RWPE2 (cell line): ENCODE measurements around the gene CDHR1.

Source experiments
- ATAC-seq: fragments of 200-7000 bp; cut with Tn5 transposase; 3 replicates; pipeline ENCODE4 v1.9.1; 2021; ENCODE audit warnings: low read depth
- DNase-seq: peaks from one replicate; pipeline ENCODE4 v3.0.0-alpha.2; 2020; ENCODE audit warnings: low spot score
- H3K27ac ChIP-seq: fragments of 450-650 bp; 2 replicates; pipeline ENCODE4 v1.5.1; 2017; ENCODE audit warnings: mild to moderate bottlenecking; ENCODE audit not compliant: poor library complexity, severe bottlenecking
- H3K27me3 ChIP-seq: fragments of 250-450 bp; sonication (Bioruptor Pico); 2 replicates; pipeline ENCODE4 v1.5.1; 2021; ENCODE audit warnings: mild to moderate bottlenecking, moderate library complexity; ENCODE audit not compliant: insufficient read depth, poor library complexity, severe bottlenecking
- H3K36me3 ChIP-seq: fragments of 250-450 bp; sonication (Bioruptor Pico); 2 replicates; pipeline ENCODE4 v1.5.1; 2020; ENCODE audit warnings: low read depth, mild to moderate bottlenecking, moderate library complexity
- H3K4me1 ChIP-seq: fragments of 250-450 bp; sonication (Bioruptor Pico); 2 replicates; pipeline ENCODE4 v1.5.1; 2021; ENCODE audit warnings: mild to moderate bottlenecking, moderate library complexity; ENCODE audit not compliant: insufficient read depth, poor library complexity, severe bottlenecking
- H3K4me3 ChIP-seq: fragments of 250-450 bp; sonication (Bioruptor Pico); 2 replicates; pipeline ENCODE4 v1.5.1; 2021; ENCODE audit warnings: mild to moderate bottlenecking, moderate library complexity; ENCODE audit not compliant: severe bottlenecking
- H3K9me3 ChIP-seq: fragments of 250-450 bp; sonication (Bioruptor Pico); 2 replicates; pipeline ENCODE4 v1.5.1; 2021; ENCODE audit warnings: mild to moderate bottlenecking, moderate library complexity; ENCODE audit not compliant: severe bottlenecking
- TF ChIP-seq, protein P1 (sequence below): fragments of 450-650 bp; IDR thresholded peaks from one replicate; pipeline ENCODE4 v1.5.1; 2017; ENCODE audit warnings: mild to moderate bottlenecking, moderate library complexity; ENCODE audit not compliant: poor library complexity, severe bottlenecking

Gene CDHR1

DNA sequence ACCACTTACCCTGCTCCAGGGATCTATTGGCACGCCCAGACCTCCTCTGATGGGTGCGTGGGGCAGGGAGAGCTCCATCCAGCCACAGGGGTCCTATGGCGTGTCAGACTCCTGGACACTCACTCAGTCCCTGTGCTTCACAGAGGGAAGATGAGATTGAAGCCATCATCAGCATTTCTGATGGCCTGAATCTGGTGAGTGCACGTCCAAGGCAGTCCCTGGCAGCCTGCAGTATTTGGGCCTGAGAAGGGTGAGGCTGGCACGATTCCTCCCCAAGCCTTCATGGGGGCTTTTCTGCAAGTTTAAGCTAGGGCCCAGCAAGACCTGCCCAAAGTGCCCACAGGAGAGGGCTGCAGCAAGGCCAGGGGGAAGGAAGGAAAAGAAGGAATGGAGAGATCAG is 3.3 kb downstream of the CDHR1 start:
- no peak for ATAC-seq
- Histone ChIP-seq H3K4me3 (no peak overlapping the region), H3K27ac (no peak overlapping the region), H3K9me3 (no peaks in the 10 kb centered on the region), H3K27me3 (peaks cover 18% of the 10 kb centered on the region), H3K36me3 (no peaks in the 10 kb centered on the region), H3K4me1 (no peaks in the 10 kb centered on the region)
- TF ChIP-seq, protein P1, sequence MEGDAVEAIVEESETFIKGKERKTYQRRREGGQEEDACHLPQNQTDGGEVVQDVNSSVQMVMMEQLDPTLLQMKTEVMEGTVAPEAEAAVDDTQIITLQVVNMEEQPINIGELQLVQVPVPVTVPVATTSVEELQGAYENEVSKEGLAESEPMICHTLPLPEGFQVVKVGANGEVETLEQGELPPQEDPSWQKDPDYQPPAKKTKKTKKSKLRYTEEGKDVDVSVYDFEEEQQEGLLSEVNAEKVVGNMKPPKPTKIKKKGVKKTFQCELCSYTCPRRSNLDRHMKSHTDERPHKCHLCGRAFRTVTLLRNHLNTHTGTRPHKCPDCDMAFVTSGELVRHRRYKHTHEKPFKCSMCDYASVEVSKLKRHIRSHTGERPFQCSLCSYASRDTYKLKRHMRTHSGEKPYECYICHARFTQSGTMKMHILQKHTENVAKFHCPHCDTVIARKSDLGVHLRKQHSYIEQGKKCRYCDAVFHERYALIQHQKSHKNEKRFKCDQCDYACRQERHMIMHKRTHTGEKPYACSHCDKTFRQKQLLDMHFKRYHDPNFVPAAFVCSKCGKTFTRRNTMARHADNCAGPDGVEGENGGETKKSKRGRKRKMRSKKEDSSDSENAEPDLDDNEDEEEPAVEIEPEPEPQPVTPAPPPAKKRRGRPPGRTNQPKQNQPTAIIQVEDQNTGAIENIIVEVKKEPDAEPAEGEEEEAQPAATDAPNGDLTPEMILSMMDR, result no peak
- DNase-seq, result no peak

DNA sequence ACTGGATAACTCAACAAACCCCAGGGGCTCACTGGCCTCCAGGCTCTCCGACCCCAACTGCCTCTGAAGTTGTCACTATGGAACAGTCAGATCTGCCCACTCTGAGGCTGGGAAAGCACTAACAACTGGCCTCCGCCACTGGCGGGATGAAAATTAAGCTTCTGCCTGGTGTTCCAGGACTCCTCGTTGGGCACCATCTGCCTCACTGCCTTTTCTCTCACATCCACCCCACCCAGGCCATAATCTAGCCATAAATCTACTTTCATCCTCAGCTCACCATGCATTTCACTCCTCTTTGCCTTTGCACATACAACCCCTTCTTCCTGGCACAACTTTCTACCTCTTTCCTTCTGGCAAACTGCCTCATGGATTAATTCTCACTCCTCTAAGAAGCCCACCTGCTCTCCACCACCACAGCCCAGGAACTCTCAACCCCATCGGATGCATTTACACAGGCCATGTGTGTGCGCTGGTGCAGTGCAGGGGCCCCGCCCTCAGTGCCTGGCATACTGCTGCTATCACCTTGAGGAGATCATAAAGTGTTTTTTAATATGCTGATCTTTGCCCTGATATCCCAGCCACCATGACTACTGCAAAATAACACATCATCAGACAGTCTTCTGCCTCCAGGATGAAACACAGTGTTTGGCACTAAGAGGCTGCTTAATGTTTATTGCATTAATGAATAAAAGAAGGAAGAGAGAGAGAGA is 4.0 kb downstream of the CDHR1 start:
- ATAC-seq (no peak), DNase-seq (no peak)
- Histone ChIP-seq H3K27ac (no peak overlapping the region), H3K27me3 (peaks cover 18% of the 10 kb centered on the region), H3K9me3 (no peaks in the 10 kb centered on the region), H3K4me3 (no peak overlapping the region), H3K4me1 (no peaks in the 10 kb centered on the region), H3K36me3 (no peaks in the 10 kb centered on the region)
- TF ChIP-seq, protein P1, result no peak

DNA sequence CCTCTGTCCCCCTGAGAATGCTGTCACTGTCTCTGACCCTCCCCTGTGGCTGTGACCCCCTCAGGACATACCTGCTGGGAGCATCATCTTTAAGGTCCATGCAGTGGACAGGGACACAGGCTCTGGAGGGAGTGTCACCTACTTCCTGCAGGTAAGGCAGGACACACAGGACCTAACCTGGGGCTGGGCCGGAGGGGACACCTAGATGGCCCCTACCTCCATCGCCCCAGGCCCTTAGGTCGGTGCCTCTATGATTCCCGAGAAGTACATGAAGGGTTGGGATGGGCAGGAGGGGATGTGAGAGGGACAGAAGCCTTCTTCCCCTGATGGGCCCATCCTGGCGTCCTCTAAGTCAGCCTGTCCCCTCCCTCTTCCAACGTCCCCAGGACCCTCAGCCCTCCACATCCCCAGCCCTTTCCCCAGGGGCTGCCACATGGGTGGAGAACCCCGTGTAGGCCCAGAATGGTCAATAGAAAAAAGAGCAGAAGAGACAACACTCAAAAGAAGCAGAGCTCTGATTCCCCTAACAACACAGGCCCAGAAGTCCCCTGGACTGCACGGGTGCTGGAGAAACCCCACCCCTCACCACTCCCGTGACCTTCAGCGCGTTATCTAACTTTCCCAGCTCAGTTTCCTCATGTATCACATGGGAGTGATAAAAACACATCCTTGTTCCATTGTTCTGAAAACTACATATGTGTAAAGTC is 6.4 kb downstream of the CDHR1 start:
- ATAC-seq (no peak), DNase-seq (no peak)
- TF ChIP-seq, protein P1, result no peak
- Histone ChIP-seq H3K36me3 (no peaks in the 10 kb centered on the region), H3K27me3 (no peaks in the 10 kb centered on the region), H3K4me3 (no peak overlapping the region), H3K27ac (no peak overlapping the region), H3K4me1 (no peaks in the 10 kb centered on the region), H3K9me3 (no peaks in the 10 kb centered on the region)

DNA sequence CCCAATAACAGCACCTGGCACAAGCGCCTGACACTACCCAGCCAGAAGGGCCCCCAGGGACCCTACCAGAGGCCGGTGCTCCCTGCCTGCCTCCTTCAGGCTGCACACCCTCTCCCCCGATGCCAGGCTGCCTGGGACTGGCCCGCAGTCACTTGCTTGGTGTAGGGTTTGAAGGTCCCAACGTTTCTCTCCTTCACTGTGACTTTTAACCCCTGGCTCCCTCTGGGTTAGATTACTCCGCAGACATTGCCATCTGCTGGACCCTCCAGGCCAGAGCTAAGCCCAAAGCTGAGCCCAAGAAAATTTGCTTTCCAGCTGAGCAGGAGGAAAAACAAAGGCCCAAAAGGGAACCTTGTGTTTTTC is 6.9 kb downstream of the CDHR1 start:
- no peaks in the 10 kb centered on the region for H3K4me1 ChIP-seq
- H3K27me3 ChIP-seq, result no peaks in the 10 kb centered on the region

More for the DNA sequence above, 6.9 kb downstream of the CDHR1 start:
- no peaks in the 10 kb centered on the region for H3K36me3 ChIP-seq
- TF ChIP-seq, protein P1, result no peak
- H3K4me3 ChIP-seq, result no peak overlapping the region
- H3K27ac ChIP-seq, result no peak overlapping the region
- no peak for ATAC-seq
- no peak for DNase-seq
- H3K9me3 ChIP-seq, result no peaks in the 10 kb centered on the region
